ENCODE data around the gene KIF5C.

The KIF5C gene

GRCh38 chr2:149028377-149028776 is 153.3 kb downstream of the KIF5C start (continued):
- no peak for TF ChIP-seq ZNF138 (tag by site-specific recombination; IDR thresholded peaks at IDR 0.05; ENCODE audit: borderline replicate concordance)
- no peak for TF ChIP-seq ZNF48 (tag by site-specific recombination; IDR thresholded peaks at IDR 0.05)

GRCh38 chr2:149028891-149029290 is 153.9 kb downstream of the KIF5C start:
- Histone ChIP-seq H3K9me3 (ENCODE audit: control insufficient read depth, insufficient read depth, low read depth, low read length) (no peaks in the 10 kb centered on the region), H3K36me3 (ENCODE audit: control insufficient read depth in 2 of 2, insufficient read depth in 1 of 2, low read length in 2 of 2) (peaks cover 0 to 3% of the 10 kb centered on the region in 2 experiments; a peak in 1 of 3 replicates), H3K4me1 (ENCODE audit: control insufficient read depth, insufficient read depth, low read length) (no peaks in the 10 kb centered on the region), H3K4me3 (ENCODE audit: low read depth, low read length) (no peak overlapping the region), H3K27ac (ENCODE audit: extremely low read depth, low read depth, low read length) (no peak overlapping the region)
- ChIA-PET POLR2A (no interaction called here), CTCF (interaction anchor here (0.6 to 3.5 kb wide), 5 partner anchors 12 to 1333 kb away, joined by 3 to 17 read pairs (median 4); no protein-coding TSS in a partner anchor)
- TF ChIP-seq ZNF248 (tag by site-specific recombination; IDR thresholded peaks at IDR 0.05) (no peak), ZNF350 (tag by site-specific recombination; IDR thresholded peaks at IDR 0.05) (no peak), ZNF19 (tag by site-specific recombination; IDR thresholded peaks at IDR 0.05; ENCODE audit: low read depth) (no peak), ZNF18 (tag by site-specific recombination; IDR thresholded peaks at IDR 0.05) (no peak), ZNF184 (tag by site-specific recombination; IDR thresholded peaks at IDR 0.05) (no peak), ZNF777 (tag by site-specific recombination; IDR thresholded peaks at IDR 0.05; ENCODE audit: borderline replicate concordance) (no peak), ZNF48 (tag by site-specific recombination; IDR thresholded peaks at IDR 0.05) (no peak), ZNF140 (tag by site-specific recombination; IDR thresholded peaks at IDR 0.05) (no peak), ZNF132 (tag by site-specific recombination; IDR thresholded peaks at IDR 0.05; ENCODE audit: borderline replicate concordance) (no peak), ZNF157 (tag by site-specific recombination; IDR thresholded peaks at IDR 0.05) (no peak), ZNF660 (tag by site-specific recombination; IDR thresholded peaks at IDR 0.05) (no peak), ZSCAN5A (tag by site-specific recombination; IDR thresholded peaks at IDR 0.05) (no peak), ZNF37A (tag by site-specific recombination; IDR thresholded peaks at IDR 0.05) (no peak), ZNF10 (tag by site-specific recombination; IDR thresholded peaks at IDR 0.05) (no peak), ZNF335 (tag by site-specific recombination; conservative IDR thresholded peaks at IDR 0.05) (no peak), PATZ1 (tag by site-specific recombination; IDR thresholded peaks at IDR 0.05) (no peak), ZNF530 (tag by site-specific recombination; IDR thresholded peaks at IDR 0.05; ENCODE audit: low read depth) (no peak), ZNF24 (tag by site-specific recombination; IDR thresholded peaks at IDR 0.05) (no peak), IKZF3 (tag by site-specific recombination; IDR thresholded peaks at IDR 0.05) (no peak), ZNF585B (tag by site-specific recombination; IDR thresholded peaks at IDR 0.05) (no peak)
